ENCODE results near the gene SNX14.

SNX14 gene

DNA sequence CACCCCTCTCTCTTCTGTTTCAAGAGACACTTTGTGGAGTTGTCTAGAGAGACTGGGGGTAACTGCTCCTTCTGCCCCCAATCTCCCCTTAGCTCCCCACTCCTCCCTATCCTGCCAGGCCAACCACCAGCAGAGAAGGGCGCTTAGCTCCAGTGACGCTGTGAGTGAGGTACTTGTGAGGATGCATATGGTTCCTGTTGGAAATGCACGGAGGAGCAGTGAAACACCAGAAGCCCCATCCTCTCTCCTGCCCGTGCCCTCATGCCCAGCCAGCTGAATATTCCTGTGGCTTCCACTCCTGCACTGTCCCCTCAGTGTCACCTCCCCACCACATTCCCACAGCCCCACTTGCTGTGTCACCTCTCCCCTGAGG lies 131.9 kb downstream of the SNX14 start:
- no peak for DNase-seq

DNA sequence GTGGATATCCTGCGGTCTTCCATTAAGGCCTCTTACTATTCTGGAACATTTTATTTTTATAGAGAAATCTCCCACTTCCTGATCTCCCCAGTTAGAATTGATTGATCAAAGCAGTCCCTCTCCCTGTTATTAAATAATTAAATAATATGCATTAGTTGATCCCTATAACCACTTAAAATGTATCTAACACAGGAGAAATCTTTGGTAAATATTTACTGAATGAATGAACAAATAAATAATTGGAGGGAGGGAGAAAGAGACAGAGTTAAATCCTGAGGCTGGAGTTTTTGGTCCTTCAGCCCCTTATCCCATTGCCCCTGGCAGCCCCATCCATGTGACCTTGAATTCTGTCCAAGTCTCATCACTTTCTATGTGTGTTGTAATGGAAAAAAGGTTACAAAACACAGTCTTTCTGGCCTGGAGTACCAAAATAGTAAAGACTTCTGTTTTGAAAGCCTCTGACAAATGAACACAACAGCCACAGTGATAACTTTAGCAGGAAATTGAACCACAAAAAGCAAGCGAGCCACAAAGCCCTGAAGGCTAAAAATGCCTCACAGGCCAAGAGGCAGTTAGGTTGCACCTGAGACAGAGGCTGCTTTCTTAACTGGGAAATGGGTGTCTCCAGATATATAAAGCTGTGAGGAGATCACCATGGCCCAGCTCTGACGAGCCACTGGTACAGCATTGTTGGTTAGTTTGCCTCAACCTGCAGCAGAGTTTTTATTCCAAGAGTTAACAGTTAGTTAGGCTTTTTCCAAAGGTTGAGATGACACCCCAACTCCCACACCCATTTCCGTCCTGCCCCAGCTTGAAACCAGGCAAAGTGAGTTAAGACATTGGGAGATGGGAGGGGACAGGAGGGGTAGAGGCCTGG lies 132.5 kb downstream of the SNX14 start:
- DNase-seq, result no peak

DNA sequence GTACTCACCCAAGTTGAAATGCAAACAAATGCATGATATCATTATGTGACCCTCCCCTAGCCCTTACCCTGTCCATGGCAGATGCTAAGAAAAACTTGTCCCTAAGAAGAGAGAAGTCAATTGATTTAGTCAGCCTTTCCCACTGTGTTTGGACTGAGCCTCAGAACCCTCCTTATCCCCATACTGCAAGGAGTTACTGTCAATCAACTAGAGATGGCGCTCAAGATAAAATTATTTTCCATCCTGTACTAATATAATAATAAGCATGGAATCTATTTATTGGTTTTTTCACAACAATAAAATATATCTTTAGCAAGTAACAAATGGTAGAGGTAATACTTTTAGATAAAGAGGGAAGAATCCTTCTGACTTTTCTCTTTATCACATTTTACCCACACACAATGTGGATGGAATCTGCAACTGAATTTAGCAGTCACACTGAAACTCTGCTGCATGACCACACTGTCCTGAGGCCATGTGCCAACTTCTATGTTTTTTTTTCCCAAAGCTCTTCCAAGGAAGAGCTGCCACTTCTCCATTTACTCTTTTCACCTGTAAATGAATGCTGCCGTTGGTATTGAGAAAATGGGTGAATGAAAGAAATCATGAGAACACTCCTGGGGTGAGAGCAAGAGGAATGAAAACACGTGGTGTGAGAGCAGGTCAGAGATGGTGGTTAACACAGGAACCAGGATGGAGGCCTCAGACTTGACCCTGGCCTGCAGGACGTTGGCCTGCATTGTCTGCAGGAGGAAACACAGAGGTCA lies 133.3 kb downstream of the SNX14 start:
- no peak for DNase-seq

DNA sequence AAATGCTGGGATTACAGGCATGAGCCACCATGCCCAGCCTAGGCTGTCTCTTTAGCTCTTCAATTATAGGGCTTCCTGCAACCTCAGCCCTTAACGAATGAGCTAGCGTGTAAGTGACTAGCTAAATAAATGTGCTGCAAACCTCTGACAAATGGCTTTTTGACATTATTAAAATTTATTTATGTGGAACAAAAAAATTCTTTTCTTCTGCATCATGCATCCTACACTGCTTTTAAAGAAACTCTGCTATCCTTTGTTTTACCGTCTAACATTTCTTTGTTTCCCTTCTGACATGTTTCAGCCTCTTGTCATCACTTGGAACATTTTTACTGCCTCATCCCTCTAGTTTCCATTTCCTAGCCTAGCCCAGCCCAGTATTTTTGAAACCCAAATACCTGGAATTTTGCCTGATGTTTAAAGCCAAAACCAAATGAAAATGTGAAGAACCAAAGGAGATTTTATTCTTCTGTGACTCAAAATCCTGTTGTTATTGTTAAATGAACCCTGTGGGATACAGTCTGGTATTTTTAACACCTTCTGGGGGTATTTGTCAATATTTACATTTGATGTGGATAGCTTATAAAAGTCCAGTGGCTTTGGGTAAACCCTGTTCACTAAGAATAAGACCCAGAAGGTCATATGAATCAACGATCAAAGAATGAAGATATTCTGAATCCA lies 134.3 kb downstream of the SNX14 start:
- no peak for DNase-seq

DNA sequence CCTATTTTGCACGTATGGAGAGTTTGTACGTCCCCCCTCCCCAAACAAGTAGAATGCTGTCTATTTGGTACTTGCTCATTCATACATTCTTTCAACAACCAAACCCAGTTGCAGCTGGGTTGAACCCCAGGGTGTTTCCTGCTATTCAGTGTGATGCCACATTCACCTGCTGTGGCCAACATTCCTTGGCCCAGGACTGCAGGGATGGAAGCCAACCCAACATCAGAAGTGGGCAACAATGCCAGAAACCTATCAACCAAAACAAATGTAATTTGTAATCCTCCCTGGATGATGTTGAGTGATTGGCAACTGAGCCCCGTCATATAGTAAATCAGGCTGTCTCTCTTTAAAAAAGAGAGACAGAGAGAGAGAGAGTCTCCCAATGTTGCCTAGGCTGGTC lies 134.9 kb downstream of the SNX14 start:
- DNase-seq, result no peak

DNA sequence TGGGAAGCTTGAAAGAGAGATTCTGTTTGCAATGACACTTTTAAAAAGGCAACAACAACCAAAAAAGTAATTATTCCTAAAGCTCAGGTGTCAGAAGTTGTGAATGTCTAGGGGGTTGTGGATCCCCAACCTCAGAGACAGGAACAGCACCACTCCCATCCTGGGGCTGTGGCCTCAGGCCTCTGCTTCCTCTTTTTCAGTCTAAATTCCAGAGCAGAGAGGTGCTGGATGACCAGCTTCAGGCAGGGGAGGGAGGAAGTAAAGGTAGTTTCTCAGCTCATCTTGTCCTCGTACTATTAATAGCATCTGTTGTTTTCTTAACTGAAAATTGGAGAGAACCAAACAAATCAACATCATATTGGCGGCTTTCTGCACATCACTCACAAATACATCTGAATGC lies 135.5 kb downstream of the SNX14 start:
- no peak for DNase-seq

DNA sequence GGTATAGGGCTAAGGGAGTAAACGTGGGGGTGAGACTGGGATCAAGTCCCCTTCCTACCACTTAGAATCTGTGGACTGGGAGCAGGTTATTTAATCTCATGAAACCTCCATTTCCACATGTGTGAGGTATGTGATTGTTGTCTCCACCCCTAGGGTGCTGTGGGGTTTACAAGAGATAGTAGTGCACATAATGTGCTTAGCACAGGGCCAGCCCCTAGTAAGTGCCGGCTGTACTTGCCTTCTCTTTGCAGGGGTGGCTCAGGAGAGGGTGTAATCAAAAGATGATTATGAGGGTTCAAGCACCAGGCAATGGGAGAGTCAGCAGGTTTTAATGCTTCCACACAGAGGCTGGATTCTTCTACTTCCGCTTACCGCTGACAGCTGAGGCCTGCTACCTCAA lies 136.9 kb downstream of the SNX14 start:
- DNase-seq, result no peak

Measured in activated CD4-positive, alpha-beta T cell treated with anti-CD3 and anti-CD28 coated beads for 1 hour (primary cell).